Uterus (tissue), 2 donors: ENCODE results near the gene PDE10A.

Experiments used
- CTCF ChIP-seq, 4 experiments: fragments of 200-600 bp in 2 of 4; fragments of 450-650 bp in 2 of 4; sonication (generic) in 2 of 4; IDR thresholded peaks; one replicate each; pipeline ENCODE4 v1.5.1; 2016 to 2019; ENCODE audit warnings: antibody characterized with exemption in 4 of 4, mild to moderate bottlenecking in 2 of 4, moderate library complexity in 1 of 4
- POLR2A ChIP-seq, 2 donors: fragments of 450-650 bp; IDR thresholded peaks; one replicate each; pipeline ENCODE4 v1.6.1; 2016; ENCODE audit warnings: antibody characterized with exemption in 2 of 2, mild to moderate bottlenecking in 1 of 2, moderate library complexity in 1 of 2

- TF ChIP-seq CTCF (IDR thresholded peaks at IDR 0.05) (no peak), POLR2A (IDR thresholded peaks at IDR 0.05) (no peak)
Measured at GRCh38 chr6:165594584-165595333, 68.3 kb downstream of the PDE10A start.
